Right renal pelvis (tissue), 4 donors: Measurements from ENCODE around the gene RNF39. TPM values are rescaled to one million over a fixed set of nuclear protein-coding genes. Genes with fewer than 3 reads are reported as not detected.

ENCODE experiments used
- DNase-seq, 4 donors: peaks; one replicate each; pipeline ENCODE4 v3.0.0-alpha.2; 2013; ENCODE audit warnings: low read depth in 4 of 4, low spot score in 3 of 4, missing footprints in 1 of 4
- polyA plus RNA-seq, 4 donors: library from polyadenylated mRNA; unstranded; fragments of 120-200 nt; gene quantifications; one replicate each; pipeline ENCODE4 v1.2.1, GENCODE V29; 2013; ENCODE audit not compliant: insufficient read length in 4 of 4

Gene RNF39
- polyA plus RNA-seq, 4 donors = 1.3 to 1.6 (median 1.5) TPM

- no peak for DNase-seq
These were observed 54.9 kb downstream of the RNF39 start for GRCh38 chr6:30020626-30021025.

Other genes starting within 250 kb of the RNF39 start
- 10 to 100 TPM in 1 of 4 donors, 1 to 10 TPM in 2, under 1 TPM in 1; 0.53 to 11.2 (median 4.6) TPM for gene HLA-G, start 247.9 kb downstream of the RNF39 start, polyA plus RNA-seq
- gene HLA-A, start 133.2 kb downstream of the RNF39 start, polyA plus RNA-seq = 100 to 1,000 TPM; 174 to 217 (median 213) TPM
- gene POLR1H, start 14.5 kb downstream of the RNF39 start, polyA plus RNA-seq = 10 to 100 TPM; 34.6 to 44.2 (median 40.3) TPM
- gene PPP1R11, start 8.6 kb downstream of the RNF39 start, polyA plus RNA-seq = 10 to 100 TPM; 67.9 to 74.9 (median 71.9) TPM
- gene TRIM31, start 37.3 kb upstream of the RNF39 start, polyA plus RNA-seq = not detected
- gene TRIM40, start 60.4 kb upstream of the RNF39 start, polyA plus RNA-seq = under 1 TPM in 2 of 4 donors, not detected in 2; 0.06 to 0.14 TPM
- gene TRIM10, start 85.4 kb upstream of the RNF39 start, polyA plus RNA-seq = under 1 TPM; 0.47 to 0.64 (median 0.52) TPM
- gene TRIM15, start 87.8 kb upstream of the RNF39 start, polyA plus RNA-seq = under 1 TPM; 0.13 to 0.41 (median 0.25) TPM
- gene TRIM26, start 137.6 kb upstream of the RNF39 start, polyA plus RNA-seq = 10 to 100 TPM; 35.7 to 43.8 (median 42.2) TPM